ENCODE results near the gene SLIT1. TPM values are rescaled to one million over a fixed set of nuclear protein-coding genes. Genes with fewer than 3 reads are reported as not detected.

The SLIT1 gene
- total RNA-seq, 1 donor from 2014 or later = 25.5 TPM

- H3K36me3 Mint-ChIP-seq (ENCODE audit: insufficient read depth) = peaks cover 2% of the 10 kb centered on the region
- no peak overlapping the region for H3K4me3 Mint-ChIP-seq (ENCODE audit: low read depth)
- H3K27ac Mint-ChIP-seq = no peak overlapping the region
- H3K4me1 Mint-ChIP-seq (ENCODE audit: low read depth) = peaks cover 2% of the 10 kb centered on the region
- DNase-seq (ENCODE audit: low spot score, unreplicated experiment) = no peak
- H3K27me3 Mint-ChIP-seq = peaks cover 6% of the 10 kb centered on the region
- no peak for TF ChIP-seq CTCF (IDR thresholded peaks at IDR 0.05; ENCODE audit: unreplicated experiment)
- H3K9me3 Mint-ChIP-seq (ENCODE audit: low read depth) = no peaks in the 10 kb centered on the region
These were observed 11.4 kb downstream of the SLIT1 start for GRCh38 chr10:97174276-97174775.

GRCh38 chr10:97173036-97173435 lies 12.7 kb downstream of the SLIT1 start:
- no peak for DNase-seq (ENCODE audit: low spot score, unreplicated experiment)
- Mint-ChIP-seq H3K9me3 (ENCODE audit: low read depth) (no peaks in the 10 kb centered on the region), H3K4me3 (ENCODE audit: low read depth) (no peak overlapping the region), H3K36me3 (ENCODE audit: insufficient read depth) (no peaks in the 10 kb centered on the region), H3K27me3 (no peaks in the 10 kb centered on the region), H3K27ac (no peak overlapping the region), H3K4me1 (ENCODE audit: low read depth) (no peaks in the 10 kb centered on the region)
- TF ChIP-seq CTCF (IDR thresholded peaks at IDR 0.05; ENCODE audit: unreplicated experiment) = no peak

GRCh38 chr10:97171001-97171400 lies 14.8 kb downstream of the SLIT1 start:
- H3K9me3 Mint-ChIP-seq (ENCODE audit: low read depth) = no peaks in the 10 kb centered on the region
- H3K4me3 Mint-ChIP-seq (ENCODE audit: low read depth) = no peak overlapping the region
- no peak overlapping the region for H3K27ac Mint-ChIP-seq

GRCh38 chr10:97169911-97170693 lies 15.7 kb downstream of the SLIT1 start:
- no peak for DNase-seq (ENCODE audit: low spot score, unreplicated experiment)
- no peaks in the 10 kb centered on the region for H3K27me3 Mint-ChIP-seq
- TF ChIP-seq CTCF (IDR thresholded peaks at IDR 0.05; ENCODE audit: unreplicated experiment) = no peak
- H3K4me1 Mint-ChIP-seq (ENCODE audit: low read depth) = no peaks in the 10 kb centered on the region
- no peak overlapping the region for H3K27ac Mint-ChIP-seq
- H3K36me3 Mint-ChIP-seq (ENCODE audit: insufficient read depth) = no peaks in the 10 kb centered on the region
- H3K4me3 Mint-ChIP-seq (ENCODE audit: low read depth) = no peak overlapping the region
- H3K9me3 Mint-ChIP-seq (ENCODE audit: low read depth) = no peaks in the 10 kb centered on the region

More at GRCh38 chr10:97171001-97171400, 14.8 kb downstream of the SLIT1 start:
- no peaks in the 10 kb centered on the region for H3K27me3 Mint-ChIP-seq
- no peak for TF ChIP-seq CTCF (IDR thresholded peaks at IDR 0.05; ENCODE audit: unreplicated experiment)
- H3K4me1 Mint-ChIP-seq (ENCODE audit: low read depth) = no peaks in the 10 kb centered on the region
- no peak for DNase-seq (ENCODE audit: low spot score, unreplicated experiment)
- H3K36me3 Mint-ChIP-seq (ENCODE audit: insufficient read depth) = no peaks in the 10 kb centered on the region

- no peak for DNase-seq (ENCODE audit: low spot score, unreplicated experiment)
- H3K4me3 Mint-ChIP-seq (ENCODE audit: low read depth) = no peak overlapping the region
- no peaks in the 10 kb centered on the region for H3K4me1 Mint-ChIP-seq (ENCODE audit: low read depth)
- H3K36me3 Mint-ChIP-seq (ENCODE audit: insufficient read depth) = no peaks in the 10 kb centered on the region
- no peaks in the 10 kb centered on the region for H3K27me3 Mint-ChIP-seq
- no peaks in the 10 kb centered on the region for H3K9me3 Mint-ChIP-seq (ENCODE audit: low read depth)
- no peak overlapping the region for H3K27ac Mint-ChIP-seq
- TF ChIP-seq CTCF (IDR thresholded peaks at IDR 0.05; ENCODE audit: unreplicated experiment) = no peak
These were observed 16.7 kb downstream of the SLIT1 start for GRCh38 chr10:97169063-97169462.
